AG09309 (cell line): ENCODE data around the gene CLMN.

Experiments
- DNase-seq: peaks from one replicate; pipeline ENCODE4 v3.0.0-alpha.2; 2010; ENCODE audit warnings: low read depth
- H3K4me3 ChIP-seq: 2 replicates; pipeline ENCODE4 v1.5.1; 2011; ENCODE audit warnings: mild to moderate bottlenecking, low read depth, low read length, moderate library complexity; ENCODE audit not compliant: control insufficient read depth
- CTCF ChIP-seq: IDR thresholded peaks from 2 replicates; pipeline ENCODE4 v1.5.1; 2011; ENCODE audit warnings: mild to moderate bottlenecking, low read depth, low read length, inconsistent platforms; ENCODE audit not compliant: insufficient read depth, control insufficient read depth; ENCODE audit errors: missing control alignments

CLMN gene

GRCh38 chr14:95329941-95330340 lies 10.2 kb upstream of the CLMN start:
- DNase-seq: no peak
- TF ChIP-seq CTCF: no peak
- no peak overlapping the region for H3K4me3 ChIP-seq

GRCh38 chr14:95328729-95329503 lies 9.2 kb upstream of the CLMN start:
- DNase-seq: no peak
- no peak for TF ChIP-seq CTCF
- H3K4me3 ChIP-seq: no peak overlapping the region

- no peak overlapping the region for H3K4me3 ChIP-seq
- TF ChIP-seq CTCF: no peak
- no peak for DNase-seq
Measured at GRCh38 chr14:95327558-95328374, 8.1 kb upstream of the CLMN start.

GRCh38 chr14:95326987-95327386 lies 7.3 kb upstream of the CLMN start:
- no peak for DNase-seq
- no peak overlapping the region for H3K4me3 ChIP-seq
- no peak for TF ChIP-seq CTCF

GRCh38 chr14:95323917-95324316 lies 4.2 kb upstream of the CLMN start:
- no peak for DNase-seq
- no peak for TF ChIP-seq CTCF

GRCh38 chr14:95323361-95323760 lies 3.7 kb upstream of the CLMN start:
- H3K4me3 ChIP-seq: no peak overlapping the region
- no peak for DNase-seq
- no peak for TF ChIP-seq CTCF

More at GRCh38 chr14:95323917-95324316, 4.2 kb upstream of the CLMN start:
- H3K4me3 ChIP-seq: no peak overlapping the region
